Caco-2 (cell line): Measurements from ENCODE around the gene KRI1. TPM values are rescaled to one million over a fixed set of nuclear protein-coding genes. Genes with fewer than 3 reads are reported as not detected.
"Not testable (repeated sequence)": the region's sequence is repeated elsewhere in the genome, so short reads cannot be mapped to it uniquely, and the experiment has no call there.

ENCODE experiments used
- BruUV-seq: library from RNA; stranded (reverse); fragments of 400-500 nt; replicated peaks from 2 replicates; lab custom pipeline; 2021; lab: Mats Ljungman, UMichigan
- CTCF ChIA-PET: fragments of 300-600 bp; sonication (Branson Sonifier 250); formaldehyde crosslinking; loops from one replicate; lab custom pipeline; 2022; ENCODE audit warnings: antibody characterized with exemption; lab: Charles Lee
- POLR2A ChIA-PET: fragments of 300-600 bp; sonication (Branson Sonifier 250); formaldehyde crosslinking; loops from one replicate; lab custom pipeline; 2022; ENCODE audit warnings: antibody characterized with exemption; lab: Charles Lee
- DNase-seq, 2 experiments: peaks; one replicate each; pipeline versions ENCODE4 v3.0.0 to v3.0.0-alpha.2; 2020 to 2022
- H3K27me3 ChIP-seq: replicated peaks from 2 replicates; pipeline ENCODE4 v1.6.0; 2011; ENCODE audit warnings: low read length; ENCODE audit not compliant: control insufficient read depth, insufficient read depth
- H3K36me3 ChIP-seq: 2 replicates; pipeline ENCODE4 v1.5.1; 2011; ENCODE audit warnings: low read length; ENCODE audit not compliant: control insufficient read depth, insufficient read depth
- H3K4me1 ChIP-seq: fragments of 250-450 bp; sonication (Bioruptor Pico); 2 replicates; pipeline ENCODE4 v1.5.1; 2020; ENCODE audit warnings: mild to moderate bottlenecking
- H3K4me3 ChIP-seq: 2 replicates; pipeline ENCODE4 v1.5.1; 2011; ENCODE audit warnings: low read depth, mild to moderate bottlenecking, control low read depth, low read length
- H3K9me3 ChIP-seq: fragments of 250-450 bp; sonication (Bioruptor Pico); 2 replicates; pipeline ENCODE4 v1.5.1; 2020; ENCODE audit warnings: mild to moderate bottlenecking, moderate library complexity
- H3K27ac Mint-ChIP-seq: one replicate; pipeline ENCODE4 v1.8.0; 2022; ENCODE audit warnings: mixed read lengths; ENCODE audit not compliant: unreplicated experiment
- H3K27me3 Mint-ChIP-seq: one replicate; pipeline ENCODE4 v1.8.0; 2022; ENCODE audit warnings: mixed read lengths; ENCODE audit not compliant: insufficient read depth, unreplicated experiment
- H3K36me3 Mint-ChIP-seq: one replicate; pipeline ENCODE4 v1.8.0; 2022; ENCODE audit warnings: mild to moderate bottlenecking, mixed read lengths; ENCODE audit not compliant: insufficient read depth, unreplicated experiment
- H3K4me1 Mint-ChIP-seq: one replicate; pipeline ENCODE4 v1.8.0; 2022; ENCODE audit warnings: low read depth, mixed read lengths; ENCODE audit not compliant: unreplicated experiment
- H3K4me3 Mint-ChIP-seq: one replicate; pipeline ENCODE4 v1.8.0; 2022; ENCODE audit warnings: mild to moderate bottlenecking, moderate library complexity, mixed read lengths; ENCODE audit not compliant: unreplicated experiment
- H3K9me3 Mint-ChIP-seq: one replicate; pipeline ENCODE4 v1.8.0; 2022; ENCODE audit warnings: mixed read lengths; ENCODE audit not compliant: unreplicated experiment
- intact Hi-C: fragments of 100-400 bp; cut with micrococcal nuclease; formaldehyde crosslinking; loops from one replicate; pipeline ENCODE4 v1.10.0; 2022; ENCODE audit not compliant: unreplicated experiment
- total RNA-seq: library from RNA; stranded (reverse); gene quantifications from 2 replicates; pipeline ENCODE4 v1.2.3, GENCODE V29; 2022
- TF ChIP-seq, protein P1 (sequence below), 2 experiments: fragments of 200-600 bp in 1 of 2; IDR thresholded peaks; 1 replicate in 1 of 2; 2 replicates in 1 of 2; pipeline versions ENCODE4 v1.5.1 to v1.8.0; 2011 to 2022; ENCODE audit warnings: antibody characterized with exemption in 1 of 2, control low read depth in 1 of 2, inconsistent platforms in 1 of 2, low read depth in 1 of 2, low read length in 1 of 2, mild to moderate bottlenecking in 1 of 2, moderate library complexity in 1 of 2; ENCODE audit not compliant: insufficient read depth in 1 of 2, severe bottlenecking in 1 of 2, unreplicated experiment in 1 of 2

The KRI1 gene
- total RNA-seq, 1 experiment from 2014 or later: 27.0 TPM

DNA sequence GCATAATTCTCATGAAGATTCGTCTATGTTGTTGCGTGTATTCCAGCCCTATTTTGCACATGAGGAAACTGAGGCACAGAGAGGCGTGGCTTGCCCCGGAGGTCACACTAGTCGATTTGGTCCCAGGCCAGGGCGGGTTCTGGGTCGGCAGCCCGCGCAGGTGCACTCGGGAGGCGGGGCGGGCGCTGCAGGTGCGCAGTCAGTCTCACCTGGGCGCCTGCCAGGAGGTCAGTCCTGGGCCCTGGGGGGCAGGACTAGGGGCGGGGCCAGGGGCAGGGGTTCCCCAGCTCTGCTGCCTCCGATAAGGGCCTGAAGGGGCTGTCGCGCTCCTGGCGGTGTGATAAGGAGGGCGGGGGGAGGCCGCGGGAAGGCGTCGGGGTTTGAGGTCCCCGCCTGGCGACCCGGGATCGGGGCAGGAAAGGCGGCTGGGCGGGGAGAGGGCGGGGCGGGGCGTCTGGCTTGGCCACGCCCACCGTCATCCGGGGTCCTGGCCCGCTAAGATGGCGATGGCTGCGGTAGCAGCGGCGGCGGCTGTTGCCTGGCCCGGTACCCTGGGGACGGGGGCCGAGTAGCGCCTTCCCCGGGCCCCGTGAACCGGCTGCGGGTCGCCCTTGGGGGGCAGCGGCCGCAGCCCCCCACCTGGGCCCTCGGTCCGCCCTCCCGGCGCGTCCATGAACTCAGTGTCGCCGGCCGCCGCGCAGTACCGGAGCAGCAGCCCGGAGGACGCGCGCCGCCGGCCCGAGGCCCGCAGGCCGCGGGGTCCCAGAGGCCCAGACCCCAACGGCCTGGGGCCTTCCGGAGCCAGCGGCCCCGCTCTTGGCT lies 22.2 kb downstream of the KRI1 start, which contains the start of gene ATG4D:
TSS of gene ATG4D (plus strand) at position 485 of the 822 bp plus-strand sequence. CDS start at position 672, 187 bp downstream.
- TF ChIP-seq, protein P1, sequence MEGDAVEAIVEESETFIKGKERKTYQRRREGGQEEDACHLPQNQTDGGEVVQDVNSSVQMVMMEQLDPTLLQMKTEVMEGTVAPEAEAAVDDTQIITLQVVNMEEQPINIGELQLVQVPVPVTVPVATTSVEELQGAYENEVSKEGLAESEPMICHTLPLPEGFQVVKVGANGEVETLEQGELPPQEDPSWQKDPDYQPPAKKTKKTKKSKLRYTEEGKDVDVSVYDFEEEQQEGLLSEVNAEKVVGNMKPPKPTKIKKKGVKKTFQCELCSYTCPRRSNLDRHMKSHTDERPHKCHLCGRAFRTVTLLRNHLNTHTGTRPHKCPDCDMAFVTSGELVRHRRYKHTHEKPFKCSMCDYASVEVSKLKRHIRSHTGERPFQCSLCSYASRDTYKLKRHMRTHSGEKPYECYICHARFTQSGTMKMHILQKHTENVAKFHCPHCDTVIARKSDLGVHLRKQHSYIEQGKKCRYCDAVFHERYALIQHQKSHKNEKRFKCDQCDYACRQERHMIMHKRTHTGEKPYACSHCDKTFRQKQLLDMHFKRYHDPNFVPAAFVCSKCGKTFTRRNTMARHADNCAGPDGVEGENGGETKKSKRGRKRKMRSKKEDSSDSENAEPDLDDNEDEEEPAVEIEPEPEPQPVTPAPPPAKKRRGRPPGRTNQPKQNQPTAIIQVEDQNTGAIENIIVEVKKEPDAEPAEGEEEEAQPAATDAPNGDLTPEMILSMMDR (IDR thresholded peaks at IDR 0.05; ENCODE audit: insufficient read depth in 1 of 2, low read depth in 1 of 2, low read length in 1 of 2, severe bottlenecking in 1 of 2, unreplicated experiment in 1 of 2): no peak
- POLR2A ChIA-PET: interaction anchor here (0.6 kb wide), 1 partner anchor 86 kb away, joined by 4 read pairs; no protein-coding TSS in a partner anchor
- no peaks in the 10 kb centered on the region for H3K9me3 ChIP-seq
- H3K27ac Mint-ChIP-seq: peak within 1 kb of the TSS; percentile 67
- no peaks in the 10 kb centered on the region for H3K27me3 ChIP-seq
- CTCF ChIA-PET: interaction anchor here (0.6 to 1.0 kb wide), 4 partner anchors 9 to 349 kb away, joined by 3 to 7 read pairs (median 4); partner anchors contain the start of gene DNMT1
- peak within 1 kb of the TSS; percentile 78 for H3K4me3 ChIP-seq
- DNase-seq: peak; percentile 95 to 97
- no peaks in the 10 kb centered on the region for H3K36me3 ChIP-seq
- H3K27me3 Mint-ChIP-seq: no peaks in the 10 kb centered on the region
- BruUV-seq: no TSS peak
- H3K4me3 Mint-ChIP-seq: peak within 1 kb of the TSS; percentile 78
- intact Hi-C loops: loop anchor here (1.0 to 5.0 kb wide), 2 partner anchors 23 to 41 kb away; partner anchors contain the start of genes KEAP1 and KRI1
- no peaks in the 10 kb centered on the region for H3K4me1 Mint-ChIP-seq
- peaks cover 3% of the 10 kb centered on the region; the same call in 1 of the 2 replicates for H3K4me1 ChIP-seq
- H3K9me3 Mint-ChIP-seq: no peaks in the 10 kb centered on the region
- H3K36me3 Mint-ChIP-seq: peaks cover 13% of the 10 kb centered on the region

DNA sequence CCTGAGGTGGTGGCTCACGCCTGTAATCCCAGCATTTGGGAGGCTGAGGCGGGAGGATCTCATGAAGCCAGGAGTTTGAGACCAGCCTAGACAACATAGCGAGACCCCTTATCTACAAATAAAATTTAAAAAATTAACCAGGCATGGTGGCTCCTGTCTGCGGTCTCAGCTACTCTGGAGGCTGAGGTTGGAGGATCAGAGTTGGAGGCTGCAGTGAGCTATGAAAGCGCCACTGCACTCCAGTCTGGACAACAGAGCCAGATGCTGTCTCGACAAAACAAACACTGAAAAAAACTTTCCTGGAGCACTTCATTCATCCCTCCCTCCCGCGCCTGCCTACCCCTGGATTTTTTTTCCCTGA lies 22.8 kb downstream of the KRI1 start:
- H3K36me3 Mint-ChIP-seq: peaks cover 7% of the 10 kb centered on the region
- ChIA-PET CTCF (interaction anchor here (0.6 to 1.0 kb wide), 4 partner anchors 10 to 348 kb away, joined by 3 to 7 read pairs (median 4); partner anchors contain the start of gene DNMT1), POLR2A (interaction anchor here (0.6 kb wide), 1 partner anchor 85 kb away, joined by 4 read pairs; no protein-coding TSS in a partner anchor)
- Histone ChIP-seq H3K27me3 (no peaks in the 10 kb centered on the region), H3K4me1 (peaks cover 3% of the 10 kb centered on the region; the same call in 1 of the 2 replicates), H3K4me3 (peak overlapping the region; percentile 78), H3K36me3 (no peaks in the 10 kb centered on the region), H3K9me3 (no peaks in the 10 kb centered on the region)
- no peak overlapping the region for H3K27ac Mint-ChIP-seq
- no peaks in the 10 kb centered on the region for H3K27me3 Mint-ChIP-seq
- peak overlapping the region; percentile 78 for H3K4me3 Mint-ChIP-seq
- DNase-seq: no peak
- intact Hi-C loops: loop anchor here (1.0 to 5.0 kb wide), 2 partner anchors 23 to 41 kb away; partner anchors contain the start of genes KEAP1 and KRI1
- H3K9me3 Mint-ChIP-seq: no peaks in the 10 kb centered on the region
- no peaks in the 10 kb centered on the region for H3K4me1 Mint-ChIP-seq
- BruUV-seq: no TSS peak
- TF ChIP-seq, protein P1 (IDR thresholded peaks at IDR 0.05; ENCODE audit: insufficient read depth in 1 of 2, low read depth in 1 of 2, low read length in 1 of 2, severe bottlenecking in 1 of 2, unreplicated experiment in 1 of 2): no peak

DNA sequence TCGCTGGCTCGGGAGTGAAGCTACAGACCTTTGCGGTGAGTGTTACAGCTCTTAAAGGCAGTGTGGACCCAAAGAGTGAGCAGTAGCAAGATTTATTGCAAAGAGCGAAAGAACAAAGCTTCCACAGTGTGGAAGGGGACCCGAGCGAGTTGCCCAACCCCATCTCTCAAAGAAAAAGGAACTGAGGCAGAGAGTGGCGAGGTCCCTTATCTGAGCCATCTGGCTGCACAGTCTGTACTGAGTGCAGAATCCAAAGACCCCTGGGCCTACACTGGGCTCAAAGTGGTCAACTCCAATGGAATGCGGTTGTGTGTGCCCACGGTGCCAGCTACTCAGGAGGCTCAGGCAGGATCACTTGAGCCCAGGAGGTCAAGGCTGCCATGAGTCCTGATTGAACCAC lies 26.8 kb downstream of the KRI1 start:
- H3K9me3 ChIP-seq, H3K4me1 ChIP-seq, H3K27me3 Mint-ChIP-seq, intact Hi-C loops, H3K4me3 ChIP-seq, H3K9me3 Mint-ChIP-seq, DNase-seq, H3K27ac Mint-ChIP-seq, H3K4me3 Mint-ChIP-seq, CTCF ChIA-PET, BruUV-seq, H3K36me3 ChIP-seq, H3K36me3 Mint-ChIP-seq, POLR2A ChIA-PET, H3K4me1 Mint-ChIP-seq, H3K27me3 ChIP-seq: not testable (repeated sequence)
